GM19397 (cell line): ENCODE measurements around the gene KCNJ1.

Source experiments
- ATAC-seq: cut with Tn5 transposase; IDR thresholded peaks from one replicate; pipeline ENCODE4 v1.9.1; 2021; ENCODE audit warnings: mild to moderate bottlenecking, moderate library complexity; ENCODE audit not compliant: unreplicated experiment

KCNJ1 gene

GRCh38 chr11:128789497-128790150 lies 77.5 kb downstream of the KCNJ1 start:
- ATAC-seq: no peak
